Loucy (cell line): ENCODE data around the gene CACNA2D4.

Source experiments
- H2AFZ ChIP-seq: fragments of 200-600 bp; sonication (generic); 2 replicates; pipeline ENCODE4 v1.6.0; 2016; ENCODE audit warnings: antibody characterized with exemption, mild to moderate bottlenecking, low read length, moderate library complexity
- H3F3A ChIP-seq: fragments of 200-600 bp; 2 replicates; pipeline ENCODE4 v1.6.0; 2016; ENCODE audit warnings: antibody characterized with exemption, low read depth, mild to moderate bottlenecking
- H3K27me3 ChIP-seq: fragments of 200-600 bp; sonication (generic); 2 replicates; pipeline ENCODE4 v1.6.1; 2014; ENCODE audit warnings: low read length, mild to moderate bottlenecking; ENCODE audit not compliant: insufficient read depth, poor library complexity, severe bottlenecking
- H3K36me3 ChIP-seq: fragments of 200-600 bp; sonication (generic); 2 replicates; pipeline ENCODE4 v1.6.1; 2016; ENCODE audit warnings: low read length; ENCODE audit not compliant: insufficient read depth
- H3K4me1 ChIP-seq: fragments of 200-600 bp; sonication (generic); 2 replicates; pipeline ENCODE4 v1.5.1; 2014; ENCODE audit warnings: low read length, mild to moderate bottlenecking; ENCODE audit not compliant: insufficient read depth, poor library complexity, severe bottlenecking
- H3K4me2 ChIP-seq: fragments of 200-600 bp; sonication (generic); 2 replicates; pipeline ENCODE4 v1.6.0; 2014; ENCODE audit warnings: antibody characterized with exemption, low read length, low read depth, mild to moderate bottlenecking; ENCODE audit not compliant: poor library complexity, severe bottlenecking
- H3K4me3 ChIP-seq: fragments of 200-600 bp; sonication (generic); 2 replicates; pipeline ENCODE4 v1.5.1; 2014; ENCODE audit warnings: low read length, mild to moderate bottlenecking, mixed read lengths; ENCODE audit not compliant: poor library complexity, severe bottlenecking
- H3K79me2 ChIP-seq: fragments of 200-600 bp; sonication (generic); 2 replicates; pipeline ENCODE4 v1.6.1; 2014; ENCODE audit warnings: low read length; ENCODE audit not compliant: insufficient read depth
- H3K9ac ChIP-seq: fragments of 200-600 bp; sonication (generic); 2 replicates; pipeline ENCODE4 v1.6.0; 2014; ENCODE audit warnings: mild to moderate bottlenecking, low read depth, low read length, moderate library complexity; ENCODE audit not compliant: poor library complexity, severe bottlenecking
- H3K9me2 ChIP-seq: fragments of 200-600 bp; sonication (generic); replicated peaks from 2 replicates; pipeline ENCODE4 v1.6.1; 2016; ENCODE audit warnings: low read depth, low read length, mixed read lengths
- H3K9me3 ChIP-seq: fragments of 200-600 bp; sonication (generic); 2 replicates; pipeline ENCODE4 v1.6.1; 2014; ENCODE audit warnings: mild to moderate bottlenecking, antibody characterized with exemption, low read length, low read depth; ENCODE audit not compliant: insufficient read depth
- H4K20me1 ChIP-seq: fragments of 200-600 bp; sonication (generic); 2 replicates; pipeline ENCODE4 v1.6.0; 2014; ENCODE audit warnings: antibody characterized with exemption, low read length, mild to moderate bottlenecking; ENCODE audit not compliant: insufficient read depth, poor library complexity, severe bottlenecking
- EZH2phosphoT487 ChIP-seq: fragments of 200-600 bp; IDR thresholded peaks from 2 replicates; pipeline ENCODE4 v1.6.1; 2018; ENCODE audit warnings: antibody characterized with exemption, mild to moderate bottlenecking, moderate library complexity, borderline replicate concordance
- TF ChIP-seq, protein P1 (sequence below): fragments of 200-600 bp; sonication (generic); conservative IDR thresholded peaks from 2 replicates; pipeline ENCODE4 v1.5.1; 2014; ENCODE audit warnings: mild to moderate bottlenecking, antibody characterized with exemption, low read length

Gene CACNA2D4

DNA sequence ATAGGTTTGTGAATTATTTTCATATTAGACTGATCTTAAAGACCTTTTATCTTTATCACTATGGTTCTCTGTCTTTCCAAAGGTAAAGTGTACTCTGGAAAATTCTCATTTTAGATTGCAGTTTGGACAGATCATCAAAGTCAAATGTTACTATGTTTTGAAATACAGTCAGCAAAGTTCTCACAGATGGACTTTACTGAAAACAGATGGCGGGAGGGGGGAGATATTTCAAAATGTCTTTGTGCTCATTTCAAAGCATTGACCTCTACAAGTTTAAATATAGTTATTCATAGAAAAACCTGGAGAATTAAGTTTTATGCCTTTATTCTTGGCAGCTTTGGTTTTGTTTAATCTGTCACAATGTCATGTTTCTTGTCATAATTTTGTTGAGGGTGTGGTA, 149.8 kb downstream of the CACNA2D4 start:
- peaks cover 18% of the 10 kb centered on the region for H4K20me1 ChIP-seq

DNA sequence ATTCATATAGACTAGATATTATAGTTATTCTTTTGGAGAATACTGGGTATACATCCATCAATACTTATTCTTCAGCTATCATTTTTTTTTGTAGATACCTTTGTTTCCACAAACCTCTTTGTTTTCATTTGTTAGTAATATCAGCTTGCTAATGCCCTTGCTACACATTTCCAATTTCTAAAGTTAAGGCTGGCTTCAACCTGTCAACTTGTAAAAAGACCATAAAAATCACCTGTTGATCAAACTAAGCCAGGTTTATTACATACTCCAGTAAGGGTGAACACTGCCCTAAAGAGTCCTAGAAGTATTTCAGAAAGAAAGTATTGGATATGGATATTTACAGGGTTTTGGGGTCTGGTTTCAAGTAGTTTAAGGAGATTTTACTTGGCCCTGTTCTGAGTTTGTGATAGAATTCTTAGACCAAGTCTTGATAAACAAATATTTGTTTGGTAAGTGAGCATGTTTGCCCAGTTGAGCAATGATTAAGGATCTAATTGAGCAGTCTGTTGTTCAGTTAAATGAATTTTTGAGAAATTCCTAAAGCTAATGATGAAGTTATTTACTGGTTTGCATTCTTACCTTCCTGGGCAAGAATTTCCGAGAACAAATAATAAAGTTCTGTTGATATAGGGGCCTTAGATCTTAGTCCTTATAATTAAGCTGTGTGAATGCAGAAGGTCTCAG, 150.9 kb downstream of the CACNA2D4 start:
- Histone ChIP-seq H3K9ac (no peak overlapping the region), H3K9me3 (no peaks in the 10 kb centered on the region), H3K27me3 (no peaks in the 10 kb centered on the region), H3K4me1 (no peaks in the 10 kb centered on the region), H4K20me1 (peaks cover 25% of the 10 kb centered on the region), H3K9me2 (no peaks in the 10 kb centered on the region), H3K79me2 (peaks cover 68% of the 10 kb centered on the region), H3K4me3 (no peak overlapping the region), H3K4me2 (no peak overlapping the region), H3K36me3 (peaks cover 26% of the 10 kb centered on the region), H3F3A (no peaks in the 10 kb centered on the region), H2AFZ (no peak overlapping the region)
- no peak for TF ChIP-seq EZH2phosphoT487
- TF ChIP-seq, protein P1, sequence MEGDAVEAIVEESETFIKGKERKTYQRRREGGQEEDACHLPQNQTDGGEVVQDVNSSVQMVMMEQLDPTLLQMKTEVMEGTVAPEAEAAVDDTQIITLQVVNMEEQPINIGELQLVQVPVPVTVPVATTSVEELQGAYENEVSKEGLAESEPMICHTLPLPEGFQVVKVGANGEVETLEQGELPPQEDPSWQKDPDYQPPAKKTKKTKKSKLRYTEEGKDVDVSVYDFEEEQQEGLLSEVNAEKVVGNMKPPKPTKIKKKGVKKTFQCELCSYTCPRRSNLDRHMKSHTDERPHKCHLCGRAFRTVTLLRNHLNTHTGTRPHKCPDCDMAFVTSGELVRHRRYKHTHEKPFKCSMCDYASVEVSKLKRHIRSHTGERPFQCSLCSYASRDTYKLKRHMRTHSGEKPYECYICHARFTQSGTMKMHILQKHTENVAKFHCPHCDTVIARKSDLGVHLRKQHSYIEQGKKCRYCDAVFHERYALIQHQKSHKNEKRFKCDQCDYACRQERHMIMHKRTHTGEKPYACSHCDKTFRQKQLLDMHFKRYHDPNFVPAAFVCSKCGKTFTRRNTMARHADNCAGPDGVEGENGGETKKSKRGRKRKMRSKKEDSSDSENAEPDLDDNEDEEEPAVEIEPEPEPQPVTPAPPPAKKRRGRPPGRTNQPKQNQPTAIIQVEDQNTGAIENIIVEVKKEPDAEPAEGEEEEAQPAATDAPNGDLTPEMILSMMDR, result no peak

More for the DNA sequence above, 149.8 kb downstream of the CACNA2D4 start:
- no peak overlapping the region for H3K4me3 ChIP-seq
- peaks cover 33% of the 10 kb centered on the region for H3K36me3 ChIP-seq
- no peaks in the 10 kb centered on the region for H3K27me3 ChIP-seq
- no peaks in the 10 kb centered on the region for H3K4me1 ChIP-seq
- TF ChIP-seq, protein P1, result no peak
- TF ChIP-seq EZH2phosphoT487, result no peak
- no peak overlapping the region for H3K9ac ChIP-seq
- H3K9me3 ChIP-seq, result no peaks in the 10 kb centered on the region
- peaks cover 59% of the 10 kb centered on the region for H3K79me2 ChIP-seq
- H2AFZ ChIP-seq, result no peak overlapping the region
- no peak overlapping the region for H3K4me2 ChIP-seq
- H3K9me2 ChIP-seq, result no peaks in the 10 kb centered on the region
- no peaks in the 10 kb centered on the region for H3F3A ChIP-seq

DNA sequence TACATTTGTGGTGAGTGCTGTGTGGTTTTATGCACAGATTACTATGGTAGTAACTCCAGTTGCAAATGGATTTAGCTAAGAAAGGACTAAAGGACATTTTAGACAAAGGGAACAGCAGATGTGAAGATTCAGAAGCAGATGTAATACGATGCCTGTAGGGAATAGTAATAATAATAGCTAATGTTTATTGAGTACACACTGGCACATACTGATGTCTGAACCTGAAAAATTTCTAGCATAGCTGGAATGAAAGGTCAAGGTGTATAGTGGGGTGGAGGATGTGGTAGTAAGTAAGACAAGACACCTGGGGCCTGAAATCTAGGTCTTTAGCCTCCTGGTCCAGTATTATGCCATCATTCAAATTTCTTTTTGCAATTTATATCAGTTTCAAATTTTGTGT, 152.3 kb downstream of the CACNA2D4 start:
- H3K9me3 ChIP-seq, result no peaks in the 10 kb centered on the region
- no peaks in the 10 kb centered on the region for H3K27me3 ChIP-seq
- H3K4me1 ChIP-seq, result no peaks in the 10 kb centered on the region
- H2AFZ ChIP-seq, result no peak overlapping the region
- H3K9ac ChIP-seq, result no peak overlapping the region
- H4K20me1 ChIP-seq, result peaks cover 27% of the 10 kb centered on the region
- H3K79me2 ChIP-seq, result peaks cover 72% of the 10 kb centered on the region
- H3F3A ChIP-seq, result no peaks in the 10 kb centered on the region
- H3K4me2 ChIP-seq, result no peak overlapping the region
- no peaks in the 10 kb centered on the region for H3K9me2 ChIP-seq
- TF ChIP-seq, protein P1, result no peak
- TF ChIP-seq EZH2phosphoT487, result no peak
- H3K4me3 ChIP-seq, result no peak overlapping the region
- peaks cover 32% of the 10 kb centered on the region for H3K36me3 ChIP-seq
